Activated T-cell treated with anti-CD3 and anti-CD28 coated beads for 1 hour (primary cell): ENCODE results near the gene PHC2.

Experiments
- DNase-seq: peaks from one replicate; pipeline ENCODE4 v3.0.0-alpha.2; 2020; ENCODE audit warnings: low read depth

The PHC2 gene

DNA sequence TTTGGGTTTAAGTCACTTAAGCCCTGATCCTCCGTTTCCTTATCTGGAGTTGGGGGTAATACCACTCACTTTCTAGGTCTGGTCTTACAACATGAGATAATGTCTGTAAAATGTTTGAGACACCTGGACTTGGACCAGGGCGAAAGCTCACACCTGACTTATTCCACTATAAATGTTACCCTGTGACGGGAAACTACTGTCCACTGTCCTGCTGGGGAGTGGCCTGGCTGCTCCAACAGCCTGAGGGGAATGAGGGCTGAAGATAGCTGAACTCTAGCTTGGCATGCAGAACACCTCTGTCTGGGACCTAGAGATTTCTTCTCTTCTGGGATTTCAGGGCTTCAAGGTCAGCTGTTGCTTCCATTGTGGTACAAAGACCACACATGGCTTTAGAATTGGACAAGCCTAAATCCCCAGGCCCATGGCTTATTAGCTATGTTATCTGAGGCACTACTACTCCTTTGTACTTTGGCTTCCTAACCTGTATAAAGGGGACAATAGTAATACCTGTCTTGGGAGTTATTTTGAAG, 100.5 kb downstream of the PHC2 start:
- no peak for DNase-seq

DNA sequence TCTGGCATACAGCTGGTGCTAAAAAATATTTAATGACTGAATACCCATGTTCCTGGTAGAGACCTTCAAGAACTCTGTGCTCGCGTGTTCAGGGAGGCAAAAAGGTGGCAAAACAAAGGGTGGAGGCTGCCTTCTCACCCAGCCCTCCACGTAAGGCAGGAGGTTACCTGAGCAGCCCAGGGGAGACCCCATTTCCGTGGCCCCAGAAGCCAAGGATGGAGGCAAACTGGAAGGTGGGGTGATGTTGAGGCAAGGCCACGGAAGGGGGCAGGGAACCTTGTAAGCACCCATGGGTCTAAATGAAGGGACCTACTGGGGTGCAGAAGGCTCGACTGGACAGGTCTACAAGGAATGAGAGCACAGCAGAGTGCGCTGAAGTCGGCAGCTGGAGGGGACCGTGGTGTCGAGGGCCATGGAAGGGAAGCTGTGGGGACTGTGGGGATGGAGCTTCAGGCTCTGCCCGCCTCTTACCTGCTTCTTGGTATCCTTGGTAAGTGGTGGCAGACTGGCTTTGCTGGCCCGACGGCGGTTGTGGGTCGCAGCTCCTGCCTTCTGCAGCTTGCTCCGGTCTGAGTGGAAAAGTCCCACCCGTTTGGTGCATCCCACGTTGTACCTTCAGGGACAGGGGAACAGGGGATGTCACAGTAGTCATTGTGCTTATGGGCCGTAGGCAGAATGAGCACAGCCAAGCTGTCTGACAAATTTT, 101.1 kb downstream of the PHC2 start:
- DNase-seq = no peak

DNA sequence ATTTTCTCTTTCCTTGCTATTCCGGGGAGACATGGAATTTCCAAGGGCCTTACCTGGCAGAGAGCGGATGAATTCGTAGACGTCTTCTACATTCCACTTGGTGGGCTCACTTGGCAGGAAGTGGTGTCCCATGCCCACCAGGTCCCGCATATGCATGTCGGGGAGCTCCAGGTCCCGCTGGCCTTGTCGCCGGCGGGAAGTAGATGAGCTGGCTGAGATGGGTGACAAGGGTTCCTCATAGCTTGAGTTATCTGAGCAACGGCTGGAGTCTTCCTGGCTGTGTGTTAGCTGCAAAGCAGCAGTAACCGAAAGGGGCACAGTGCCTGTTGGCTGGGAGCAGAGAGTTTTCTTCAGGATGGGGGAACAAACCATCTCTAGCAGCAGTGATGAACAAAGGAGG, 102.1 kb downstream of the PHC2 start:
- no peak for DNase-seq

DNA sequence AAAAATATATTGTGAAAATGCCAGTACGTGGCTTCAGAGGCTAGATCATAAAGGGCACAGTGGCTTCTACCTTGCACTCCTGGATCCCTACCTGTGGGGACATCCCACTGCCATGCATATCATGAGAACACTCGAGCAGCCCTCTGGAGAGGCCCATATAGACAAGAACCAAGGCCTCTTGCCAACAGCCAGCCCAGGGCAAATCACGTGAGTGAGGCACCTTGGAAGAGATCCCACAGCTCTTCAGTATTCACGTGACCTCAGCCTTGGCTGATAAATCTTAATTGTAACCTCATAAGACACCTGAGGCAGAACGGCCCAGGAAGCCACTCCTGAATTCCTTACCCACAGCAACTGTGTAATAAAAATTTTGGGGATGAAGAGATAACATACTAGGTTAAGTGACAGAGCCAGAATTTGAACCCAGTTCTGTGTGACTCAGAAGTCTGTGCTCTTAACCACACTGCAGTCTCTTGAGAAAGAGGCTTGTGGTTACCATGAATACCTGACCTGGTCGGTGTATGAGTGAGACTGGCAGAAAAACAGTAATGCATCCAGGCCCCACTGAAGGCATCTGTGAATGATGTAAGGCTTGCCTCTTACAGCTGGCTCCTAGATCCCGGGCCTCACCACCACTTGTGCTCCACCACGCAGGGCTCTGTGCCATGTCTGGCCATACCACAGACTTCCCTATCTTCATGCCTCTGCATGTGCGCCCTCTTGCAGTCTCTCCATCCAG, 103.1 kb downstream of the PHC2 start:
- DNase-seq = no peak

DNA sequence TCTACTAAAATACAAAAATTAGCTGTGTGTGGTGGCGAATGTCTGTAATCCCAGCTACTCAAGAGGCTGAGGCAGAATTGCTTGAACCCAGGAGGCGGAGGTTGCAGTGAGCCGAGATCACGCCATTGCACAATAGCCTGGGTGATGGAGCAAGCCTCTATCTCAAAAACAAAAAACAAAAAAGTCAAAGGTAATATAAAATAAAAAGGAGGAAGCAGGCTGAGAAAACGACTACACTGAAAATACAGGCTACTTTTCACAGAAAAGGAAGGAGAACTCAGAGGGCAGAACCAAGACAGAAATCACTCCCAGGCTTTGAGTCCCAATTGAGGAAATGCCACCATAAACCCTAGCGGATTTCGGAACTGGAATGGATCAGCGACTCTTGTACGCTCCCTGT, 104.1 kb downstream of the PHC2 start:
- DNase-seq = no peak

DNA sequence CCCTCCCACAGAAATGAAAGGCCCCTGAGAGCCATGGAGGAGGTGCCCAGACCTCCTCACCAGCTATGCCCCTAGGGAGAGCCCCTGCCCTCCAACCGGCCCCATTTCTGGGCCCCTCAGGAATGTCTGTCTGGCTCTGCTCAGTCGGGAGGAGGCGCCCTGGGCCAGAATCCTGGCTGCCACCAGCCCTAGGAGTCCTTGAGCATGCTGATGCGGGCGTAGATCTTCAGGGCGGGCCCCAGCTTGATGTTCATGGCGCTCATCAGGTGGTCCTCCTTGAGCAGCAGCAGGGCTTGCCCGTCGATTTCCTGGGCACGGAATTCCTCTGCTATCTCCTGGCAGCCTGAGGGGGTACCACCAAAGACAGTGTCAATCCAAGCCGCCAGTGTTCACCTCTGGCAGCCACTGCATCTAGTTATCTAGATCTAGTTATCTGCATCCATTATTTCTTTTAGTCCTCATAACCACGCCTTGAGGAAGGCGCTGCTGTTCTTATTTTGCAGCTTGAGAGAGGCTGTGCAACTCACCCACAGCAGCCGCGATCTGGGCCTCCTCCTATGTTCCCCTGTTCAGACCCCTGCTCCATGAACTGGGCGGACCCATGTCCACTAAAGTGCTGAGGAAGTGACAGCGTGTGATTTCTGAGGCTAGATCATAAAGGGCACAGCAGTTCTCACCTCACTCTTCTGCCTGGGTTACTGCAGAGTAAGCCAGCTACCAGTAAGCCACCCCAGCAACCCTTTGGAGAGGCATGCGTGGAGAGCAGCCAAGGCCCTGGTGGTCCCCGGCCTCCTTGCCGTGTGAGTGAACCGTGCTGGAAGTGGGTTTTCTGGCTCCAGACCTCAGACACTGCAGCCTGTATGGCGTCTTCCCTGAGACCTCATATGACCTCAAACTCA, 106.0 kb downstream of the PHC2 start:
- DNase-seq = no peak

DNA sequence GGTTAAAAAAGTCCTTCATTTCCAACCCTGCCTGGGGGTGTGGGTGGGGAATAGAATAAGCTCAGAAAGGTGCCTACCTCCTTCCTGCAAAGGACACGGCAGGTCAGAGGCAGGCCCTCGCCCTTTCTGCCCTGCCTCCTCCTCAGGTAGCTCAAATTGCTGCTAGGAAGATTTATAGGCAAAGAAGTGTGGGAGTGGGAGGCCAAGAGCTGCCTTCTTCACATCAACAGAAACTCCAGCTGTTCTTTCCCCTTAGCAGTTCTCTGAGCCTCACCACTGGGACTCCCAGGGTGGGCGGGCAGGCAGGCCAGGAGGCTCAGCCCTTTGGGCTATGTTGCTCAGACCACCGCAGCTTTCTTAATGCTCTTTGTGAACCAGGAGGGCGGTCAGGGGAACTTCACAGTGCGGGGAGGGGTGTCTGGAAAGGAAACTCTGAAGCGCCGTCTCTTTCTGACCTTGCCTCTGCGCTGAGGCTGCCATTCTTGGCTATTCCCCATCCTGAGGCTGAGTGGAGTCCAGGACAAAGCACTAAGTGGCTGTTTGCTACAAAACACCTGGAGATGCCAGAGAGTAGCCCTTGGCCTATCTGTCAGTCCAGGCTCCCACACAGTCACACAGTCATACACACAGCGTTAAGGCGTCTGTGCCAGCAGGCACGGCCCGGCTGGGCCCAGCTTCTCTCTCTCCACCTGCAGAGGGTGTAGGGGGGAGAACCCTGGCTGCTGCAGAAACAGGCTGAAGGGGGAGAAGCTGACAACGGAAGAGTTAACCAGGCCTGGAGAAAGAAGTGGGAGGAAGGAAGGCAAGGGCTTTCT, 107.0 kb downstream of the PHC2 start:
- DNase-seq = no peak

DNA sequence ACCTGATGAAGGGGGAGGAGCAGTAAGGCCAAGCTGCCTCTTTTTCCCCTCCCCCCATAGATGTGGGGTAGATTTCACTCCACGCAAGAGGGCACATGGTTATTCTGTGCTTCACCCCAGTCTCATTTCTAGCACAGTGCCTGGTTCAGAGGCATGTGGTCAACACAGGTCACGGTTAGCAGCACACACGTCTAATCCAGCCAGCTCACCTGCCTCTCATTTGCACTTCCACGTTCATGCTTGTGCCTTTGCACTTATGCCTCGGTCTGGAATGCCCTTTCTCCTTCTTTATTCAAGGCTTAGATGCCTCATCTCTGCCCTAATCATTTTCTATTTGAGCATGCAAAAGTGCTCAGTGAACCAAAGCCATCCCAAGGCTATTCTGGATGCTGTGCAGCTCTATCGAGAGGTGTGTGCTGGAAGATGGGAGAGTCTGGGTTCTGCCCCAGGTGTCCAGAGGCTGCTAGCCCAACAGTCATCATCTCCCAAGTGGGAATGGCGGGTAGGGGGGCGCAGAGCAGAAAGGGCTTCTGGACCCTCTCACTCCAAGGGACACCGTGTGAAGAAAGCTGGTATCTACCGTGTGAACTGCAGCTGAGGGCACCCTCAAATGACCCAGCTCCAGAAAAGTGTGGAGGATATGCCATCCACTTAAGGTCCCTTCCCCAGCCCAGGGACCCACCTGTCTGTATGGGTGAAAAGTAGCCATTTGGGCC, 107.9 kb downstream of the PHC2 start:
- no peak for DNase-seq

DNA sequence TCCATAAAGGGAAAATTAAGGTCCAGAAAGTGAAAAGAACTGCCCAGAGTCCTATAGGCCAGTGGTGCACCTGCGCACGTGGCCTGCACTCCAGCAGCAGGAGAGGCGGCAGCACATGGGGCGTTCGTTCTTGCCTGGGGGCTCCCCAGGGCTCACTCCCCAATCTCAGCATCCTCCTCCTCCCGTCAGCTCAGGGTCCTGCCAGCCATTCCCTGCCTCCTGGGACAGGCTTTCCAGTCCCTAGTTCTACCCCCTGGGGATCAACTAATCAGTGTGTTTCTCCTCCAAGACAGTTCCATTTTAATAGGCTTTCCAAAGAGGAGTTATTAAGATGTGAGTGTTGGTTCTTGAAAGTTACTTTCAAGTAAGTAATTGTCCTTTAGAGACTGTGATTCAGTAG, 108.8 kb downstream of the PHC2 start:
- no peak for DNase-seq

DNA sequence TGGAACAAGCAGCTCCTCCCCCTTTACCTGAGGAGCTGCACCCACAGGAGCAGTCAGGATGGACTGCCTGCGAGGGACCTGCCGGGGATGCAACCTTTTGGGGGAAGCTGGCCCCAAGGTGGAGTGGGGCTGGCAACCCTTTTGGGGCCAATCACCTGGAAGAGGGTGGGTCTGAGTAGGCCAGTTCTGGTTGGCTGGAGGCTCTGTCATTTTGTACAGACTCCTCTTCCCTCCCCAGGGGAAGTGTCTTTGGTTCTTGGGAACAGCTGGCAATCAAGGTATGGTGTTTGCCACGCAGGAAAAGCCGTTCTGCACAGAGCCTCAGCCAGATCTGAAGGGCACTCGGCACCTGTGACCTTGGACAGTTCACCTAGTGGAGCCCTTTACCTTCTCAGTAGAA, 109.7 kb downstream of the PHC2 start:
- DNase-seq = no peak

DNA sequence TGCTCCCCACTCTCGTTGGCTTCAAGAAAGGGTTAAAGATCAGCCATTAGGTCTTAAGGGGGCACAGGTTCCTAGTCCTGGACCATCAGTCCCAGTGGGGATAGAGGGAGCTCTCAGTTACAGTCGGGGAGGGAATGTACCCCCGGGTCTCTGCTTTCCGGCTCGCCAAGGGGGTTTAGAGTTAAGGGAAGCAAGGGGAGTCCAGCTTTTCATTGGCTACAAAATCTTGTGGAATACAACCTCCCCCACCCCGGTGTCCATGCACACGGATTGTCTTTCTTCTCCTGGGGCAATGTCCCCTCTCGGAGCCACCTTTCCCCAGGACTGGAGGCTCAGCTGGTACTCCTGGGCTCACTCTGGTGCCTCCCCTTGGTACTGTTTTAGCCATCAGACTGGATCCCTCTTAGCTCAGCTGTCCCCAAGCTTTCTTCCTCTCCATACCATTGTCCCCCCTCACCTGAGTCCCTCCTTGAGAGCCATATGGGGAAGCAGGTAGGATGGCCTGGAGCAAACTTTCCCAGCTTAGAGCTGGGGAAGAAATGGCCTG, 110.2 kb downstream of the PHC2 start, which contains the start of gene A3GALT2:
Gene A3GALT2, minus strand, starts transcription at position 480 of the 547 bp plus-strand sequence. Its CDS starts 0 bp downstream, at position 480.
- DNase-seq = no peak

DNA sequence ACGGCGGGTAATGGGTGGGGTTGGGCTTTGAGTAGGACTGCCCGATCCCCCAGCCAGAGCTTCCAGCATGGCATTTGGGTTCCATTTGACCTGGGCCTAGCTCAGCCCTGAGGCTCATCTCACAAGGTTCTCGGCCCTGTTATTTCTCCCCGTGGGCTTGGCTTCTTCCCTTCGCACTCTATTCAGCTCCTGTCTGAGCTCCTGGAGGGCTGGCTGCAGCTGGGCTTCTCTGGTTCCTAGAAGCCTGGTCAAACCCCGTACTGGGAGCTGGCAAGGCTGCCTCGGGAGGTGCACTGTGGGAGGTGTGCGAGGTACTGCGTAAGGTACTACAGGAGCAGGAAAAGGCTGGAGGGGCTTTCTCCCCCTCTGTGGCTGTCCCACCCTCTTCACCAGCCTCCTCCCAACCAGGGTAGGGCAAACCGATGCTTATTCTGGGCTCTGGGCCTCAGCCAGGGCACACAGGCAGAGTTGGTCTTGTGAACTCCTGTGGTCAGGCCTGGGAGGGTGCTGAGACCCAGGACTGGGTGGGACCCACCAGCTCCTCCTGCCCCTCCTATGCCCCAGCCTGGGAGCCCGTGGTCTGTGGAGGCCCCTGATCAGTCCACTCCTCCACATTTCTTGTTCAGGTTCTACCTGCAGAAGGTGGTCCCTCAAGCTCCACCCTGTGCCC, 110.8 kb downstream of the PHC2 start:
- DNase-seq = no peak

DNA sequence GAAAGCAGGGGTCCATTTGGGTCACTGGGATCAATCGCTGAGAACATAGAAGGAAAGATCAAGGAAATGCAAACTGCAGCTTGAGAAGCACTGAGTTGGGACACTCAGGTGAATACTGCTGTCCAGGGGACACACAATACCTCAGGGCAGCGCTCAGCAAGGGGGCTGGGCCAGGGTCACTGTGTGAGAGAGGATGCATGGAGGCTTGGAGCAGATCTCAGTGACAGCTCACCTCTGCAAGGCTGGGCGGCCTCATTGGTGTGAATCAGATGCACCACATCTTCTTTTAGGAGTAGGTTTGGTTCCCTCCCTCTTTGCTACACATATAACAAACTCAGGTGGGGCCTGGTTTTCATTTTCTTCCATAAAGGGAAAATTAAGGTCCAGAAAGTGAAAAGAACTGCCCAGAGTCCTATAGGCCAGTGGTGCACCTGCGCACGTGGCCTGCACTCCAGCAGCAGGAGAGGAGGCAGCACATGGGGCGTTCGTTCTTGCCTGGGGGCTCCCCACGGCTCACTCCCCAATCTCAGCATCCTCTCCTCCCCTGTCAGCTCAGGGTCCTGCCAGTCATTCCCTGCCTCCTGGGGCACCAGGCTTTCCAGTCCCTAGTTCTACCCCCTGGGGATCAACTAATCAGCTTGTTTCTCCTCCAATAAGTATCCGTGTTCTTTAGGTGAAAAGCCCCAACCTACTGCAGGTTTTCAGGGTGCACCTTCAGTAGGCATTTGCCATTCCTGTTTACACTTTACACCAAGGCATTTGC, 111.5 kb downstream of the PHC2 start:
- DNase-seq = no peak

DNA sequence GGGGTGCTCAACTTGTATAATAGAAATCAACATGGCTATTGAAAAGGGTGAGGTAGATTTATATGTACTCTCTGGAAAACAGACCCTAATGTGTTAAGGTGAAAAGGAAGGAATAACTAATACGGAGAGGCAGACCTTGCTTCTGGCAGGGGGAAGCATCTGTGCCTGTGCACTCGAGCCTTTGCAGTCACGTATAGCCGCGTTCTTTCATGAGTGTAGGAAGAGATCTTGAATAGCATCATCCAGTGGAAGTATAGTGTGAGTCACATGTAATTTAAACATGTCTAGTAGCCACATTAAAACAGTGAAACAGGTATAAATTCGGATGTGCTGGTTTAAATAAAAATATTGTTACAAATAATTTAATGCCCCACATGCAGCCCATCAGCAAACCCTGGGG, 112.9 kb downstream of the PHC2 start:
- no peak for DNase-seq

DNA sequence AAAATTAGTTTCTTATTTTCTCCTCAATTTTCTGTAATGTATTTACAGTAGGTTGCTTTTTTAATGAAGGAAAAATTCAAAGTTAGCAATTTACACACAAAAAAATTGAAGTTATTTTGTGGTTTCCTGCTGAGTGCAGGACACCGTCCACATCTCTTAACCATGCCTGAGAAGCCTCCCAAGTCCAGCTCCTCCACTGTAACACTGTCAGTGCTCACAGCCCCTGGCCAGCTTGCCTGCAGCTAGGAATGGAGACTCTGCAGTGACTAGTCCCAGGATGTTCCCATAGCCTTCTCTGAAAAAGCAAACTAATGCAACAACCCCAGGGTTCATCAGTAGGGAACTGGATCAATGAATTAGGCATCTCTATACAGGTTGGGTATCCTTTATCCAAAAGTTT, 113.5 kb downstream of the PHC2 start:
- DNase-seq = no peak

DNA sequence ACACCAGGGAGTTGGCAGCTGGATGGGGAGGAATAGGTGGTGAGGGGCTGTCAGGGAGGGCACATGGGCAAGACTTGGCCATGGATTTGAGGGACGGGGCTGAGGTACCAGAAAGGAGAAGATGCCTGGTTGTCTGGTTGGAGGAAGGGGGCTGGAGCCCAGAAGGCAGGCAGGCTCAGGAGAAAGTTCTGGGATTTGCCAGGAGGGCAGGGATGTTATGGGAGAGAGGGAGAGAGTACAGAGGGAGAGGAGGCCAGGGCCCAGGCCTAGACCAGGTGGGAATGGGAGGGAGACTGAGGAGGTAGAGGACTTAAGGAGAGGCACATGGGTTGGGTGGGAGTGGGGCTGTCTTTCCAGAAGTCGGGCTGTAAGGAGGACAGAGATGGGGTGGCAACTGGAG, 114.3 kb downstream of the PHC2 start:
- DNase-seq = no peak

DNA sequence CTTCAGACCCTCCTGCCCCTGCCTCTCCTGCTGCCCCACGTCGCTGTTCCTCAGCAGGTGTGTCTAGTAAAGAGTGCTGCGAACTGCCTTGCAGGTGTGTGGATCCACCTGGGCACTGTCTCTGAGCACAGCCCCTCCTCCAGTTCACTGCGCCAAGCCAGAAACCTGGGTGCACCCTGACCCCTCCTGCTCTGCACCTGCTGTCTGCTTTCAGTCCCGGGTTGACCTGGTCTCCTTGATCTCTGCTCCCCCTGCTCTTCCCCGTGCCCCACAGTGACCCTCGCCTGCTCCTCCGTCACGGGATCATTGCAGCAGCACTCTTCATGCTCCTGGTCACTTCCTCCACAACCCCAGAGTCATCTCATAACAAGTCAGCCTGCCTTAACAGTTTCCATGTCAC, 116.5 kb downstream of the PHC2 start:
- no peak for DNase-seq

DNA sequence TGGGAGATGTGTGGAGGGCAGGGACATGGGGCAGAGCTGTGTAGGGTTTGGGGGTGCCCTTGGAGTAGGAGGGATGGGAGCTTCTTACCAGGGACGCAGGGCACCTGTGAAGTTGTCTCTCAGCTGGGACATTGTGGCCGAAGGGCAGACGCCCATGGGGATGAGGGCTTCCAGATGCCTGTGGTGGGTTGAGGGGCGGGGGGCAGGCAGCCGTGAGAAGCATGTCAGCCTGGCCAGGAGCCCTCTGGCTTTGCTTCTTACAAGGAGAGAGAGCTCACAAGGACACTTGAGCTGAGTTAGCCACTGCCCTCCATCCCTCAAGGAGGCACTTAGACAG, 118.5 kb downstream of the PHC2 start:
- no peak for DNase-seq

DNA sequence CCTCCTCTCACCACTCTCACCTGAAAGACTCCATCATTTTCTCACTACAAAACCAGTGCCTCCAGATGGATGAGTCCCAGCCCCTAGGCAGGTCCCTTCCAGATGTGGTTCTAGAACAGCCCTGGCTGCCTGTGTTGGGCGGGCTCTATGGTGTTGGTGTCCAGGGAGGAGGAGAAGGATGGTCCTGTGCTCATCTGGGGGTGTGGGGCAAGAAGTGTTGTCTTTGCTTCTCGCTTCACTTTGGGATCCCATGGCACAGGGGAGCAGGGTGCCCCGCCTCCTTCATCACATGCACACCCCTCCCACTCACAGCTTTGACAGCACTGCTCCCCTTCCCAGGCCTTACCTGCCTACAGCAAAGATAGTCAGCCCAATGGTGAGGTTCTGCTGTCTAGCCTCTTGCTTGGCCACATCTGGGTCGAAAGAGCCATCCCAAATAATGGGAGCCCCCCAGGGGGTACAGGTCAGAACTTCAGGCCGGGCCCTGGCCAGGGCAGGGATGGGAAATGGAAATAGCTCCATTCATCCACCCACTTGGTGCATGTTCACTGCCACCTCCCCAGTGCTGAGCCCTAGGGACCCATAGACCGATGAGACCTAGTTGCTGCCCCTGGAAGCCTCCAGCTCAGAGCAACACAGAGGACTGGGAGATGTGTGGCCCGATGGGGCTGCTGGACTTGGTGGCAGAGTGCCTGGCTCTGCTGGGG, 119.0 kb downstream of the PHC2 start:
- no peak for DNase-seq
